ENCODE results near the gene C5orf15. TPM values are rescaled to one million over a fixed set of nuclear protein-coding genes. Genes with fewer than 3 reads are reported as not detected.

C5orf15 gene
- polyA plus RNA-seq, 1 of the 3 experiments (the other 2 are of a cell fraction): 81.0 TPM

GRCh38 chr5:133948721-133949120 is 19.7 kb downstream of the C5orf15 start:
- no peaks in the 10 kb centered on the region for H3K79me2 ChIP-seq (ENCODE audit: insufficient read depth)
- H3K9ac ChIP-seq: no peak overlapping the region
- CTCF ChIA-PET: interaction anchor here (1.3 to 2.6 kb wide), 3 partner anchors 48 to 525 kb away, joined by 3 to 10 read pairs (median 5); no protein-coding TSS in a partner anchor
- H3K36me3 ChIP-seq (replicated peaks in 1 of 2; ENCODE audit: control insufficient read depth in 1 of 2, insufficient read depth in 2 of 2, low read length in 1 of 2): no peaks in the 10 kb centered on the region
- H3K4me1 ChIP-seq (ENCODE audit: control insufficient read depth in 1 of 2, insufficient read depth in 2 of 2, low read depth in 1 of 2, low read length in 1 of 2): peaks cover 0 to 3% of the 10 kb centered on the region in 2 experiments; a peak in 1 of 4 replicates
- no peaks in the 10 kb centered on the region for H3K9me2 ChIP-seq
- H3K27ac ChIP-seq (ENCODE audit: low read depth in 2 of 2, low read length in 1 of 2): no peak overlapping the region
- no peaks in the 10 kb centered on the region for H3K27me3 ChIP-seq (ENCODE audit: insufficient read depth)
- H3K4me2 ChIP-seq: no peak overlapping the region
- H3K9me3 ChIP-seq: no peaks in the 10 kb centered on the region
- POLR2A ChIA-PET: no interaction called here
- no peaks in the 10 kb centered on the region for H4K20me1 ChIP-seq (ENCODE audit: insufficient read depth)
- H2AFZ ChIP-seq (ENCODE audit: low read depth): no peak overlapping the region
- H3F3A ChIP-seq (replicated peaks; ENCODE audit: insufficient read depth): peaks cover 15% of the 10 kb centered on the region
- no peak for TF ChIP-seq ELF1 (IDR thresholded peaks at IDR 0.05)
- no peak for TF ChIP-seq USF1 (IDR thresholded peaks at IDR 0.05; ENCODE audit: borderline replicate concordance, low read depth)
- H3K4me3 ChIP-seq (ENCODE audit: low read depth in 2 of 2, low read length in 1 of 2): no peak overlapping the region
- DNase-seq: no peak

GRCh38 chr5:133947431-133947841 is 21.0 kb downstream of the C5orf15 start:
- Histone ChIP-seq H3K9ac (no peak overlapping the region), H3K4me3 (ENCODE audit: low read depth in 2 of 2, low read length in 1 of 2) (no peak overlapping the region), H3K4me2 (no peak overlapping the region), H3K4me1 (ENCODE audit: control insufficient read depth in 1 of 2, insufficient read depth in 2 of 2, low read depth in 1 of 2, low read length in 1 of 2) (no peaks in the 10 kb centered on the region), H3K9me2 (no peaks in the 10 kb centered on the region), H4K20me1 (ENCODE audit: insufficient read depth) (no peaks in the 10 kb centered on the region), H3K79me2 (ENCODE audit: insufficient read depth) (no peaks in the 10 kb centered on the region), H3K9me3 (no peaks in the 10 kb centered on the region), H3K27ac (ENCODE audit: low read depth in 2 of 2, low read length in 1 of 2) (no peak overlapping the region), H3K36me3 (replicated peaks in 1 of 2; ENCODE audit: control insufficient read depth in 1 of 2, insufficient read depth in 2 of 2, low read length in 1 of 2) (no peaks in the 10 kb centered on the region), H3K27me3 (ENCODE audit: insufficient read depth) (no peaks in the 10 kb centered on the region), H2AFZ (ENCODE audit: low read depth) (no peak overlapping the region), H3F3A (replicated peaks; ENCODE audit: insufficient read depth) (peaks cover 3% of the 10 kb centered on the region)
- ChIA-PET POLR2A (no interaction called here), CTCF (interaction anchor here (1.8 to 5.6 kb wide), 2 partner anchors 78 to 525 kb away, joined by 6 to 67 read pairs; no protein-coding TSS in a partner anchor)
- TF ChIP-seq ZBTB33 (IDR thresholded peaks at IDR 0.05; ENCODE audit: borderline replicate concordance, low read depth): no peak
- no peak for TF ChIP-seq TAF1 (IDR thresholded peaks at IDR 0.05; ENCODE audit: borderline replicate concordance, low read depth, low read length)
- no peak for TF ChIP-seq YY1 (IDR thresholded peaks at IDR 0.05; ENCODE audit: low read depth)
- no peak for TF ChIP-seq RXRA (IDR thresholded peaks at IDR 0.05; ENCODE audit: borderline replicate concordance, low read depth)
- DNase-seq: no peak
- WGBS (ENCODE audit: low lambda C conversion rate): 65% methylated on average over 5 of the region's 5 CpGs

- POLR2A ChIA-PET: no interaction called here
- Histone ChIP-seq H3K36me3 (replicated peaks in 1 of 2; ENCODE audit: control insufficient read depth in 1 of 2, insufficient read depth in 2 of 2, low read length in 1 of 2) (no peaks in the 10 kb centered on the region), H3K9me2 (no peaks in the 10 kb centered on the region), H3K27me3 (ENCODE audit: insufficient read depth) (no peaks in the 10 kb centered on the region), H3K4me1 (ENCODE audit: control insufficient read depth in 1 of 2, insufficient read depth in 2 of 2, low read depth in 1 of 2, low read length in 1 of 2) (no peaks in the 10 kb centered on the region), H3K9ac (no peak overlapping the region), H3K9me3 (no peaks in the 10 kb centered on the region), H3K79me2 (ENCODE audit: insufficient read depth) (no peaks in the 10 kb centered on the region), H2AFZ (ENCODE audit: low read depth) (no peak overlapping the region), H4K20me1 (ENCODE audit: insufficient read depth) (no peaks in the 10 kb centered on the region), H3K4me3 (ENCODE audit: low read depth in 2 of 2, low read length in 1 of 2) (no peak overlapping the region), H3F3A (replicated peaks; ENCODE audit: insufficient read depth) (no peaks in the 10 kb centered on the region), H3K27ac (ENCODE audit: low read depth in 2 of 2, low read length in 1 of 2) (no peak overlapping the region), H3K4me2 (no peak overlapping the region)
- TF ChIP-seq TEAD4 (IDR thresholded peaks at IDR 0.05; ENCODE audit: borderline replicate concordance, insufficient read depth) (no peak), MAX (IDR thresholded peaks at IDR 0.05; ENCODE audit: low read depth) (no peak), SIN3A (IDR thresholded peaks at IDR 0.05; ENCODE audit: borderline replicate concordance, low read depth, low read length) (no peak)
- 79% methylated on average over 3 of the region's 3 CpGs for WGBS (ENCODE audit: low lambda C conversion rate)
- no peak for DNase-seq
- CTCF ChIA-PET: interaction anchor here (1.0 to 5.6 kb wide), 20 partner anchors 8 to 848 kb away, joined by 3 to 67 read pairs (median 6); no protein-coding TSS in a partner anchor
These were observed 22.9 kb downstream of the C5orf15 start for GRCh38 chr5:133945568-133945967.

All from SK-N-SH (cell line).